Muscle of back (tissue), 11 donors: ENCODE measurements around the gene DNMT3A. TPM values are rescaled to one million over a fixed set of nuclear protein-coding genes. Genes with fewer than 3 reads are reported as not detected.
A peak's percentile ranks its signal among the peaks of the same experiment; 100 is the strongest.

ENCODE experiments used
- DNase-seq, 3 donors: peaks; one replicate each; pipeline versions ENCODE4 v3.0.0 to v3.0.0-alpha.2; 2013
- polyA plus RNA-seq, 10 donors: library from polyadenylated mRNA; unstranded; fragments of 120-200 nt; gene quantifications; one replicate each; pipeline ENCODE4 v1.2.1, GENCODE V29; 2013; ENCODE audit not compliant: insufficient read length in 10 of 10

DNMT3A gene
- polyA plus RNA-seq, 10 donors = 45.6 to 60.4 (median 51.7) TPM

DNA sequence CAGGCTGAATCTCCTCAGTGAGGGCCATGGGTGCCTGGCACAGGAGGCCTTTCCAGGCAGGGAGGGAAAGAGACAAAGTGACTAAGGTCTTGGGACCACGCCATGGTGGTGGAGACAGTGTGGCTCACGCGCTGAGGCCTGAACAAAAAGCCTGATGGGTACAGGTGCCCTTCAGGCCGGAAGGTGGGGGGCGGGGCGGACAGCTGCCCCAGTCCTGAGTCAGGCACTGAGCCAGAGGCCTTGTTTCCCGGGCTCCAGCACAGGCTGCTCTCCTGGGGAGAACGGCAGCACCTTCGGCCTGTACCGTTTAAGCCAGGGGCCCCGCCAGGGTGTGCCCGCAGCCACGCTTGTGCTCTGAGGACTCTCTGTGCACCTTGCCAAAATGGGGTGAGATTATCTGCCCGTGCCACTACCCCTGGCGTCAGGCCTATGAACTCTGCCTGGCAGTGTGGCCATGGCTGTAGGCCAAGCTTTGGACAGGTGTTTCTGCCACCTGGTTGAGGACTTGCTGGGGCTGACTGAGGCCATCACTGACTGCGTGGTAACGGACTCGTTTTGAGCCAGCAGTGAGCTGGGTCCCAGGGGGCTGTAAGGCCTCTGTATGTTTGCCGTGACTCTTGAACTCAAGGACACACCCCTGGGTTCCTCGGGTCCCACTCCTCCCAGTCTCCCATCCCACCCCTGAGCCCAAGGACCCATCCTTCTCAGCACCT lies 31.7 kb upstream of the DNMT3A start:
- peak in 2 of 3 donors; percentile 36 for DNase-seq

DNA sequence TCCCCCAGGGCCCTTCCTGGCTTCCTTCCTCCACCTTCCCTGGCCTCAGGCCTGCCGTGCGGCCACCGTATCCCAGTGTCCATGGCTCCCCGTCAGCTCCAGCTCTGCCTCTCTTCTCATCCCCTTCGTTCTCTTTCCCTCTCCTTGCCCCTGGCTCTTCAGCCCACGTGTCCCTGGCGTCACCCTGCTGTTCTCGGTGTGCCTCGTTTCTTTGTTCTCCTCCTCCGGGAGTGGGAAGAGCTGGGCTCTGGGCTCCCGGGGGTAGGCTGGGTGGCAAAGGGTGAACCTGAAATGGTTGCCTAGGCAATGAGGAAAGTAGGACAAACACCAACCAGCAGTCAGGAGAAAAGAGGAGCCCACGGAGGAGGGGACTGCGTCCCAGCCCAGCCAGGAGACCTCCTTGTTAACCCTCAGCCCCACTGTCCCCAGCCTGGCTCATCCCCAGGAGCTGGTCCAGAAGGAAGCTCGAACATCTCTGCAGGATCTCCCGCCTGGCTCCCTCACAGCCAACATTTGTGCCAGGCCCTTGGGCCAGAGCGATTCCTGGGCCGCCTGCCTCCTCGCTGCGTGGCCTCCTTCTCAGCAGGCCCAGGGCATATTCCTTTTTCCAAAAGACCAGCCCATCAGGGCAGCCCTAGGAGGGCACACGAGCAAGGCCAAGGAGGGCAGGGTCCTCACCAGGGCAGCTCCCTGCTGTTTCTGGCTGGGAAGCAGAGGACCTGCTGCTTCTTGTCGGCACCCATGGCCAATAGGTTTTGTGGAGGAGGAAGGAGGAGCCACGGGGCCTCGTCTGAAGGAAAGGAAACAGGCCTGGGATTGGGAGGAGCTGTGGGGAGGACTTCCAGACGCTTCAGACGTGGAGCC lies 30.9 kb upstream of the DNMT3A start:
- DNase-seq = no peak

DNA sequence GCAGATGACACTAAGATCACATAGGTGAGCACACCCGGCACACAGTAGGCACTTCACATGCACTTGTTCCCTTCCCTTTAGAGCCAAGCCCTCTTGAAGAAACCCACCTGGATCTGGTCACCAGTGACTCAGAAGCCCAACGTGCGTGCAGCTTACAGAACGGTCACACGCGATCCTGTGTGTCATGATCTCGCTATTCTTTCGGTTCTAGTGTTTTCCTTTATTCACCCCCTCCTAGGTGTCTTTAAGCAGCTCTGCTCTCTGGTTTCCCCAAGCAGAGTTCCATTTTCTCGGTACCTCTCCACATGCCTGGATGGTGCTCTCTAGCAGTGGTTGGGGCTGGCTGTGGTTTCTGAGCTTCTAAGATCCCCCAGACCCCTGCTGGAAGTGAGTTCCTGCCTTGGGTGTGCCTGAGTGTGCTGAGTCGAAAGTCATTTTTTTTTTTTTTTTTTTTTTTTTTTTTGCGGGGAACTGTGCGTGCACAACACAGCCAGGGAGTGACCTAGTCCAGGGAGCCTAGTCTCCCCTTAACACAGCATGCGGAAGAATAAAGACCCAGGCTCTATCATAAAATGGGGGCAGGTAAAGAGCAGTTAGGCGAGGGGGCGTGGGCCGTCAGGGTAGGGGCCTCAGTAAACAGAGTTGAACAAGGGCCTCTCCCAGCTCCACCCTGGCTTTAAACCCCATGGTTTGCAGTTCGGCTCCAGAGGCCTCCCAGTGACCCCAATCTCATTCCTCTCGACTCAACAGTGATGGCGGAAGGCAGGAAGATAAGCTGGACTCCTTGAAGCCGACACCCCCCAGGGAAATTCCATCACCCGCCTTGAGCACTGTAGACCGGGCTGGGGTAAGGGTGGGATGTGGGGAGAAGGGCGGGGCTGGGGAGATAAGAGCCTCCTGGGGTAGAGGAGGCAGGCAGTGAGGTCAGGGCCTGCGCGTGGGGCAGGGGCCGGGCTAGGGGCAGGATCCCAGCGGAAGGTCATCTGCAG lies 29.8 kb upstream of the DNMT3A start:
- DNase-seq = no peak

DNA sequence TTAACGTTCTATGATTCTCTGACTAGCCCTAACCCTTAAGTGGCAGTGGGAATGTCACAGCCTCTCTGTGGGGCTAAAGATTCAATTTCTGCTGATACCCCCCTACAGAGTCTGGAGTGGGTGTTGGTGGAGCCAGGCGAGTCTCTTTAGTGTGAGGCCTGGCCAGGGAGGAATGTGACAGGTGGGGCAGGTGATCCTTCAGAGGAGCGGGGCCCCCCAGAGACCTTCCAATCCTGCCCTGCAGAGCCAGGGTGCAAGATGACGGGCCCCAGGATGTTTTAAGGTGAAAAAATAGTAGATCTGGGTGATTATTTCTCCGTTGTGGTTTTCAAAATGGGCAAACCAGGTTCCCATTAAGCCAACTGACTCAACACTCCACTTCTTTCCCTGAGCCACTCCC lies 28.2 kb upstream of the DNMT3A start:
- no peak for DNase-seq

DNA sequence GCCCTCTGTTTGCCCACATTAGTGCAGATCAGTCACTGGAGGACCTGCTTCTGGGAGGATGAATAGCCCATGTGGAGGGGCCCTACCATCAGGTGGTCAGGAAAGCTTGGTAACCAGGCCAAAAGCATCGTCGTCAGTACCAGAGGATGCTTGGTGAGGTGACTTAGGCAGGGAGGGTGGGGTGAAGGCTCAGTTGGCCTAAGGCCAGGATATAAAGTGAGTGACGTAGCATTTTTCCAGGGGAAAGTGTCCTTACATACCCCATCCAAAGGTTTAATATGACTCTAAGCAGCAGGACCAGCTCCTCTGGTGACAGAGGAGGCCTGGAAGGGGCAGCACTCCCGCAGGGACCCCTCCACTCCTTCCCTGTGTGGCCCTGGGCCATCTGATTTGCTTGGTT lies 27.7 kb upstream of the DNMT3A start:
- no peak for DNase-seq

DNA sequence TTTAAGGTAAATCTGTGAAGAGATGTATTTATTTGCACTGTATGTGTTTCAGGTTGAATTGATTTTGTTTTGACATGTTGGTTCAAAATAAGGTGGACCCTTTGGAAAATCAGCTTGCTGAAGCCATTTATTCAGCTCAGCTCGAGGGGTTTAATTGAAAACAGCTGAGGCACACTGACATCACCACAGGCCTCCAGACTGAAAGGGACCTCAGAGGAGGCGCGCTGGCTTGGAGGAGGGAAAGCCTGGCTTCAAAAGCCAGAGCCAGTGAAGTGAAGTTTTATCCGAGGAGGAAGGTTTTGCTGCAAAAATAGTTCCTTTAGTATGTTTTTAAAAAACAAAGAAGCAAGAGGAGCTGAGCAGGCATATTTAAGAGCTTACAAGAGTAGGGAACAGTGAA lies 26.9 kb upstream of the DNMT3A start:
- DNase-seq = peak; percentile 74 to 91 (median 87)

DNA sequence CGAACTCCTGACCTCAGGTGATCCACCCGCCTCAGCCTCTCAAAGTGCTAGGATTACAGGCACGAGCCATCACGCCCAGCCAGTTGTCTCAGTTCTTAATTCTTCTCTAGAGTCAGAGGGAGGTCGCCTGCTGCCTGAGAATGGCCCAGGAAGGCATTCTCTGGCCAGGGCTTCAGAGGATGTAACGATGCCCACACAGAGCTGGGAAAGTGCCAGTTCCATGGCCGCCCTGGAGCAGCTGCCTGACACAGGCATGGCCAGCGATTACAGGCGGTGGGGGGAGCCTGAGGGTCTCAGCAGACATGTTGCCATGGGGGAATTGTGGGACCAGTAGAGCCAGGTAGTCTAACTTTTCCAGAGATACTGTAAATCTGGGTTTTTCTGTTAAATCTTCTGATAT lies 25.6 kb upstream of the DNMT3A start:
- DNase-seq = peak in 2 of 3 donors; percentile 51 to 56

DNA sequence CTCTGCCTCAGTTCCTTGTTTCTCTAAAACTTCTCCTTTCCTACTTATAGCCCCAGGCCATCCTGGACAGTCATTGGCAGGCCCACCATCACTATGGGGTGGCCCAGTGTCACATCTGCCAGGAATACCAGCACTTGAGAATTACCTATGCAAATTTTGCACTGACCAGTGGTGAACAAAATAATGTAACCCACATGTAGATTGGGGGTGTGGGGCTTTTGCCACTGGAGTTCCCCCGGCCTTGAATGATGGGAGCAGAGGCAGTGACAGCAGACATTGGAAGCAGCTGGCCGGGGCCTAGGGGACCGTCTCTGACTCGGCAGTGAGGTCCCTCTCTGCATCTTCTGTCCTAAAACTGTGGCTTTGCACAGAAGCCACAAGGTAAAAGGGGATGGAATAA lies 24.9 kb upstream of the DNMT3A start:
- no peak for DNase-seq

DNA sequence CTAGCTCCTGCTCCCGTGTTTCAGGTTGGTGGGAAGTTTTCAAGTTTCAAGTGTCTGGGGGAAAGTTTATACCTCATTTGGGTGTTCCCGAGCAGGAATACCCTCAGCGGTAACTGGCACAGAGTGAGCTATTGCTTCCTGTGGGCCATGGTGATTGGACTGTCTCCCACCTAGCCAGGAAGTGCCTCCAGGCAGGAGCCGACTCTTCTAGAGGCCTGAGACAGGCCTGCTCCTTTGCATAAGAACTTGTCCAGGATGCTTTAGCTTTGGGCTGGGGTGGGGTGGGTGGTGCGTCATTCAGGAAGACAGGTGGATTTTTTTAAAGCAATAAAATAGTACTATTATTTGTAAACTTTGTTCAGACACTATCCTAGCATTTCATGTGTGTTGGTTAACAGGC lies 23.5 kb upstream of the DNMT3A start:
- DNase-seq = no peak

DNA sequence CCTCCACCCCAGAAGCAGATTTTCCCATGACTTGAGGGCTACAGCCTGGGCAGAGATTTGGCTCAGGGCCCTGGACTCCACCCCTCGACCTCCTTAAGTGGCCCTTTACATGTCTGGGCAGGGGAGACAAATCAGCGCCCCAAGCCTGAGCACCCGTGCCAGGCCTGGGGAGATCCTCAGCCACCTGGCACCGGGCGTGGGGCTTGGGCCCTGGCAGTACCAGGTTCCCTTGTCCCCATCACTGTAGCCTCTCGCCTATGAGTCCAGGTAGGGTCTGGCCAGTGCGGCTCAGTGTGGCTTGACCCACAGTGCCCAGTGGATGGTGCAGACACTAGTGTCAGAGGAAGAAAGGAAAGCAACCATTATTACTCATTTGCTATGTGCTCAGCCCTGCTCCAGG lies 22.0 kb upstream of the DNMT3A start:
- no peak for DNase-seq

DNA sequence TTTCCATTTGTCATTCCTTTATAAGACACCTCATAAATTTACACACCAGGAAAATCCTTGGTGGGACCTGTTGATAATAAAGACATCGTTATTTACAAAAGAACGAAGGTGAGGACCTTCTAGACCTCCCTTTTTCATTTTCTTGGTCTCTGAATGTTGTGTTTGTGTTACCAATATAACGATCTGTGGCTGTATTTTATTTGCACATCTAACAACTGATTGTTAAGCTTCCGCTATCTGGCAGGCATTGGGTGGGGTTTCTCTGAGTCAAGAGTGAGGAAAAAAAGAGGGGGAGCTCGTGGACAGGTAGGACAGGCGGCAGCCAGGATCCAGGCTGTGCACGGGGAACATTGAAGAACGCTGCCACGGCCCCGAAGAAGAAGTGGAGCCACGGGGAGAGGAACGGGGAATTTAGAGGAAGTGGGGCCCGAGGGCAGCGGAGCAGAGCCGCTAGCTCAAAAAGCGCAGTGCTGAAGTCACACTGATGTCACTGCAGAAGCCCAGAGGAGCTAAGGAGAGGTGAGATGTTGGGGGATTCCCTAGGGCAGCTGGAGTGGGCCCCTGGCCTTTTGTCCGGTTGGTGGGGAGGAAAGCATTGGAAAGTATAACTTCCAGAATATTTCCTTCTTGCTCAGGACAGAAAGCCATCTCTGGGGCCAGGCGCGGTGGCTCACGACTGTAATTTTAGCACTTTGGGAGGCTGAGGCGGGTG lies 20.9 kb upstream of the DNMT3A start:
- DNase-seq = peak in 2 of 3 donors; percentile 27 to 68

DNA sequence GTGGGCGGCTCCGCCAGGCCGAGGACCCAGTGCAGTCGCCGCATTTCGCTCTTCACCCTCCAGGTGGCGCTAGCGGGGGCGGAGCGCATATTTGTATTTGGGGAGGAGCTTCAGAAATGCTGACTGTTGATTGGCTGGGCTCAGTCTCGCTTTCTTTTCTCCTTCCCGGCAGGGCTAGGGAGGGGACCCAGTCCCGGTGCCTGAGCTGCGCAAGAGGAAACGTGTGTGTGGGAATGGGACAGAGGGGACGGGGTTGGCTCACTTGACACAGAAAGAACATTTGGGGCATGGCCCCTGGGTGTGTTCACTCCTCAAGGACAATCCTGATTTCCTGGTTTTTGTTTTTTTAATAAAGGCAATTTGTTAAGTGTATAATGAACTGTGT lies 20.3 kb upstream of the DNMT3A start:
- DNase-seq = peak; percentile 91 to 96 (median 95)

DNA sequence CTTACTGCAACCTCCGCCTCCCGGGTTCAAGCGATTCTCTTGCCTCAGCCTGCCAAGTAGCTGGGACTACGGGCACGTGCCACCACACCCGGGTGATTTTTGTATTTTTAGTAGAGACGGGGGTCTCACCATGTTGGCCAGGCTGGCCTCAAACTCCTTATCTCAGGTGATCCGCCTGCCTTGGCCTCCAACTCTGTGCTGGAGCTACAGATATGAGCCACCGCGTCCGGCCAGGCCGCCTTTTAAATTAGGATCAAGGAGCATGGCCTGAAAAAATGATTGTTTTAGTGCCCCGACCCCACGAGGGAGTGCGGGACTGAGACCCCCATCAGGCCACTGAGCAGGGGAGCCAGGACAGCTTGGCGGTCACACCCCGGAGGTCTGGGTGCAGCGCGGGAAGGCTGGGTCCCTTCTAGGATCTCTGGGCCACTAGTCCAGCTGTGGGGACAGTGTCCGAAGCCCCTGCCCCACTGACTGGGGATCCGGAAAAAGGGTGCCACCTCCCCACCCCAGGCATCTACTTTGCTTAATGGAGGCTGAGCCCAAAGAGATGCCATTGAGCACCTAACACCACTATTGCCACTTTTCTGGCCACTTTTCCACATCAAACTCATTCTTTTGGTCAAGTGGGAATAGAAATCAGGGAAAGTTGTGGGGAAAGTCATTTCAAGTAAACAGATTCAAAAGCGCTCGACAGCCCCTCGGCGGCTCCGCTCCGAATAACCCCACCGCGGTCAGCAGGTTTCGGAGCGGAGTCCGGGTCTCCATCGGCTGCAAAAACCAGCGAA lies 19.7 kb upstream of the DNMT3A start:
- DNase-seq = no peak

DNA sequence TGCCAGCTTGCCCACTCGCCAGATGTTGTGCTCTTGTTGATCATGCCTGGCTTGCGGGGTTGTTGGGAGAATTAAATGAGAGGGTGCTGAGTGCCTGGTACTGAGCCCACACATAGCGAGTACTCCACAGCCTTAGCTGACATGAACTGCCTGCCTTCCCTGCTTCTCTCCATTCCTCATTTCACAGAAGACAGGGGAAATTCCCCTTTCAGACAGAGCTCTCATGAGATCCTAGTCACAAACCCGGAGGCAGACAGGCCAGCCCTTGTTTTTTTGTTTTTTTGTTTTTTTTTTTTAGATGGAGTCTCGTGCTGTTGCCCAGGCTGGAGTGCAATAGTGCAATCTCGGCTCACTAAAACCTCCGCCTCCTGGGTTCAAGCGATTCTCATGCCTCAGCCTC lies 17.1 kb upstream of the DNMT3A start:
- DNase-seq = no peak

DNA sequence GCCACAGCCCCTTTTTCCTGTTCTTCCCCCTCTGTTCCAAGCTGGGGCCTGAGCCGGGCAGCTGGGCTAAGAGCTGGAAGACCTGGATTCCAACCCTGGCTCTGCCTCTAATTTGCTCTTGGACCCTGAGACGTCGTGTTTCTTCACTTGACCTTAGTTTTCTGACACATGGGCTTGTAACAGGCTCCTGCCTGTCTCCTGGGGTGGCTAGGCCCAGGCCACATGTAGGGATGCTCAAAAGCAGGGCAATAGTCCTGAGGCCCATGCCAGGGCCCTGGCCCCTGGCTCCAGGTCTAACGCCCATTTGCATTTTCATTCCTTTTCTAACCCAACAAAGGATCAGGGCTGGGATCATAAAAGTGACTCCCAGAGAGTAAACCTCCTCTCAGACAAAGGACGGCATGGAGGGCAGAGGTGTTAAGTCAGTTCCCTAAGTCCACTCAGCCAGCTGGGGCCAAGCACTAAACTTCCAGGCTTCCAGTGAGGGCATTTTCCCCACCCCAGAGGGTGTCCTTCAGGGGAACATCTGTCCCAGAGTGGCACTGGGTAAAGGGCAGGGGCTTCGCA lies 16.6 kb upstream of the DNMT3A start:
- DNase-seq = no peak

DNA sequence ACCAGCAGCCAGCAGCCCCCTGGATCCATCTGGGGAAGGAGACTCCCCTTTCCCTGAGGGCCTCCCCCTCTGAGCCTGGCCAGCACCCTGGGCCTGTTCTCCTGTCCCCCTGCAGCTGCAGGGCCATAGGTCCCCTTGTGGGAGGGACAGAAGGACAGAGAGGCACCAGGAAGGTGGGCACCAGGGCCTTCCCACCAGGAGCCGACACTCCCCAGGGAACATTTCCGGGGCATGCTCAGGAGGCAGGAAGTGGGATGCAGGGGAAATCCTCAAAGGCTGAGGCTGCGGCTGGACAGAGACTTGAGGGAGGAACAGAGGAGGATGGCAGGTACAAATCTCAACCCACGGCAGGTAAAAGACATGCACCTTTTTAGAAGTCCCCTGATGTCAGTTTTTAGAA lies 14.4 kb upstream of the DNMT3A start:
- DNase-seq = no peak

DNA sequence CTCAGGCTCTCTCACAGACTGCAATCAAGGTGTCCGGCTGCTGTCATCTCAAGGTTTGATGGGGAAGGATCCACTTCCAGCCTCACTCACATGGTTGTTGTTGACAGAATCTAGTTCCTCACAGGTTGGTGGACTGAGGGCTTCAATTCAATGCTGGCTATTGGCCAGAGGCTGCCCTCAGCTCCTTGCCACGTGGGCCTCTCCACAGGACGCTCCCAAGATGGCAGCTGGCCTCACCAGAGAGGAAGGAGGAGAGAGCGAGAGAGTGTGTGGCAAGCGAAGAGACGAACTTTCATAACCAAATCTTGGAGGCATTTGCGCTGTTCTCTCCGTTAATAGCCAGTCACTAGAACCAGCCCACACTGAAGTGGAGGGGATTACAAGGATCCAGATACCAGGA lies 13.5 kb upstream of the DNMT3A start:
- DNase-seq = no peak

DNA sequence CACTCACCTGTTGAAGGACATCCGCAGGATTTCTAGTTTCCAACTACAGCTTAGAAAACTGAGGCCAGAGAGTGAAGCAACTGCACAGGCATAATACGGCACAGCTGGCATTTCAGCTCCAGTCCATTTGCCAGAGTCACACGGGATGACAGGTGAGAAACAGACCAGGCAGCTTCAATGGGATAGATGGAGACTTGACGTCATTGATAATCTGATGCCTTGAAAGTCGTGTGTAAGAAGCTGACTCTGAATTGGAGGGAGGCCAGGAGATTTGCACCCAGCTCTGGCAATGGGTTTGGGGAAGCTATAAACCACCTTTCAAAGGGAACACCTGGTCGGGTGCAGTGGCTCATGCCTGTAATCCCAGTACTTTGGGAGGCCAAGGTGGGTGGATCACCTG lies 12.4 kb upstream of the DNMT3A start:
- no peak for DNase-seq

DNA sequence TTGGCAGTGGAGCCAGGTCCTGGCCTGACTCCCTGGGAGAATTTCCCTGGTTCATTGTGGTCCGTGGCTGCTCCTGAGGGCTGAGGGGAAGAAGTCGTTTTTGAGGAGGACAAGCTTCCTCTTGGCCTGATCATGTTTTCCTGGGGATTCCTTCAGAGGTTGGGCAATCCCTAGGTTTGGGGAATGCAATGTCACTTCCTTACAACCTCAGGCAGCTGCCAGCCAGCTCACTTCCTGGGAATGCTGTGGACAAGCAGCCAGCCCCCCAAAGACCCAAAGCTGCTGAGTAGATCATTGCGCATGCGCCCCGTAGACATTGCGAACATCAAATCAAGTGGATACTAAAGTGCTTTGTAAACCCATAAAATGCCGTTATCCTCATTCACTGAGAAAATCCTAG lies 7.7 kb upstream of the DNMT3A start:
- DNase-seq = no peak

DNA sequence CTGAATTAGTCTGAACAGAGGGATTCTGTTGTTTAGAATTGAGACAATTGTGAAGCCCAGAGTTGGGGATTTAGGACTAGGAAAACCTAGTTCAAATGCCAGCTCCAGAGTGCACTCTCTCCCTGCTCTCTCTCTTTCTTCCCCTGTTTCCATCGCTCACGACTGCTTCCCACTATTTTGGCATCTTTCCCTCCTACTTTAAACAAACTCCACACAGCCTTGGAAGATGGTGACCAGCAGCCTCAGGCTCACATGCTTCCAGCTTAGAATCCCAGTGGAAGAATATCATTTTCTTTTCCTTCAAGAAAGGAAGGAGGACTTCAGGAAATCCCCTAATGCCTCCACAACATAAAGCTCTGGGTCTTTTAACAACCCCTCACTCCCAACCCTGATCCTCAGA lies 6.1 kb upstream of the DNMT3A start:
- DNase-seq = no peak
